ENCODE measurements around the gene FOXN3. TPM values are rescaled to one million over a fixed set of nuclear protein-coding genes. Genes with fewer than 3 reads are reported as not detected.
"Not testable (repeated sequence)": the region's sequence is repeated elsewhere in the genome, so short reads cannot be mapped to it uniquely, and the experiment has no call there.

The FOXN3 gene
- total RNA-seq, 1 experiment from 2014 or later = 45.8 TPM

- Histone ChIP-seq H3K36me3 (peaks cover 4% of the 10 kb centered on the region; the same call in 1 of the 2 replicates), H3K9me3 (replicated peaks) (no peaks in the 10 kb centered on the region), H3K4me1 (no peaks in the 10 kb centered on the region), H3K4me3 (no peak overlapping the region), H3K27me3 (no peaks in the 10 kb centered on the region), H3K27ac (no peak overlapping the region)
- no peak for DNase-seq
Observed at GRCh38 chr14:89165189-89166181, 251.5 kb downstream of the FOXN3 start.

- no peak for DNase-seq
- Histone ChIP-seq H3K4me3 (no peak overlapping the region), H3K36me3 (peaks cover 4% of the 10 kb centered on the region; the same call in 1 of the 2 replicates), H3K4me1 (no peaks in the 10 kb centered on the region), H3K27me3 (no peaks in the 10 kb centered on the region), H3K9me3 (replicated peaks) (no peaks in the 10 kb centered on the region), H3K27ac (no peak overlapping the region)
Observed at GRCh38 chr14:89164168-89165073, 252.6 kb downstream of the FOXN3 start.

GRCh38 chr14:89163031-89163636 lies 253.9 kb downstream of the FOXN3 start:
- Histone ChIP-seq H3K9me3 (replicated peaks) (no peaks in the 10 kb centered on the region), H3K36me3 (peaks cover 4% of the 10 kb centered on the region; the same call in 1 of the 2 replicates), H3K27ac (no peak overlapping the region), H3K4me1 (no peaks in the 10 kb centered on the region), H3K27me3 (no peaks in the 10 kb centered on the region), H3K4me3 (no peak overlapping the region)
- DNase-seq = no peak

GRCh38 chr14:89162586-89162985 lies 254.4 kb downstream of the FOXN3 start:
- H3K27ac ChIP-seq = no peak overlapping the region
- peaks cover 4% of the 10 kb centered on the region; the same call in 1 of the 2 replicates for H3K36me3 ChIP-seq

GRCh38 chr14:89160437-89160836 lies 256.6 kb downstream of the FOXN3 start:
- Histone ChIP-seq H3K27me3 (no peaks in the 10 kb centered on the region), H3K4me1 (no peaks in the 10 kb centered on the region), H3K9me3 (replicated peaks) (no peaks in the 10 kb centered on the region)

More at GRCh38 chr14:89162586-89162985, 254.4 kb downstream of the FOXN3 start:
- no peak overlapping the region for H3K4me3 ChIP-seq
- DNase-seq = no peak
- no peaks in the 10 kb centered on the region for H3K4me1 ChIP-seq
- H3K27me3 ChIP-seq = no peaks in the 10 kb centered on the region
- no peaks in the 10 kb centered on the region for H3K9me3 ChIP-seq (replicated peaks)

GRCh38 chr14:89158701-89159100 lies 258.3 kb downstream of the FOXN3 start:
- DNase-seq = no peak
- H3K4me1 ChIP-seq = no peaks in the 10 kb centered on the region
- H3K36me3 ChIP-seq = peaks cover 4% of the 10 kb centered on the region; the same call in 1 of the 2 replicates
- no peaks in the 10 kb centered on the region for H3K9me3 ChIP-seq (replicated peaks)
- no peak overlapping the region for H3K4me3 ChIP-seq
- H3K27ac ChIP-seq = no peak overlapping the region
- no peaks in the 10 kb centered on the region for H3K27me3 ChIP-seq

More at GRCh38 chr14:89160437-89160836, 256.6 kb downstream of the FOXN3 start:
- peaks cover 4% of the 10 kb centered on the region; the same call in 1 of the 2 replicates for H3K36me3 ChIP-seq
- no peak overlapping the region for H3K4me3 ChIP-seq
- no peak overlapping the region for H3K27ac ChIP-seq
- DNase-seq = no peak

GRCh38 chr14:89158104-89158503 lies 258.9 kb downstream of the FOXN3 start:
- H3K4me1 ChIP-seq; H3K36me3 ChIP-seq; DNase-seq; H3K27me3 ChIP-seq; H3K9me3 ChIP-seq (replicated peaks); H3K4me3 ChIP-seq; H3K27ac ChIP-seq: not testable (repeated sequence)

GRCh38 chr14:89155491-89155890 lies 261.5 kb downstream of the FOXN3 start:
- Histone ChIP-seq H3K4me3 (no peak overlapping the region), H3K36me3 (no peaks in the 10 kb centered on the region), H3K4me1 (no peaks in the 10 kb centered on the region), H3K27me3 (no peaks in the 10 kb centered on the region), H3K27ac (no peak overlapping the region), H3K9me3 (replicated peaks) (no peaks in the 10 kb centered on the region)
- no peak for DNase-seq

GRCh38 chr14:89151693-89152092 lies 265.3 kb downstream of the FOXN3 start:
- not testable (repeated sequence) for H3K9me3 ChIP-seq (replicated peaks); DNase-seq; H3K4me1 ChIP-seq; H3K4me3 ChIP-seq; H3K27me3 ChIP-seq; H3K36me3 ChIP-seq; H3K27ac ChIP-seq

GRCh38 chr14:89146274-89146673 lies 270.8 kb downstream of the FOXN3 start:
- Histone ChIP-seq H3K4me3 (no peak overlapping the region), H3K27ac (no peak overlapping the region), H3K36me3 (no peaks in the 10 kb centered on the region), H3K4me1 (no peaks in the 10 kb centered on the region), H3K9me3 (replicated peaks) (no peaks in the 10 kb centered on the region), H3K27me3 (no peaks in the 10 kb centered on the region)
- no peak for DNase-seq

GRCh38 chr14:89144642-89145041 lies 272.4 kb downstream of the FOXN3 start:
- H3K36me3 ChIP-seq = no peaks in the 10 kb centered on the region
- DNase-seq = no peak
- no peak overlapping the region for H3K27ac ChIP-seq
- no peaks in the 10 kb centered on the region for H3K4me1 ChIP-seq
- no peaks in the 10 kb centered on the region for H3K9me3 ChIP-seq (replicated peaks)
- H3K4me3 ChIP-seq = no peak overlapping the region
- no peaks in the 10 kb centered on the region for H3K27me3 ChIP-seq

- H3K36me3 ChIP-seq = no peaks in the 10 kb centered on the region
Observed at GRCh38 chr14:89144066-89144465, 273.0 kb downstream of the FOXN3 start.

GRCh38 chr14:89143595-89143994 lies 273.4 kb downstream of the FOXN3 start:
- H3K4me3 ChIP-seq = no peak overlapping the region

More at GRCh38 chr14:89144066-89144465, 273.0 kb downstream of the FOXN3 start:
- Histone ChIP-seq H3K4me1 (no peaks in the 10 kb centered on the region), H3K27me3 (no peaks in the 10 kb centered on the region), H3K27ac (no peak overlapping the region), H3K4me3 (no peak overlapping the region), H3K9me3 (replicated peaks) (no peaks in the 10 kb centered on the region)
- DNase-seq = no peak

GRCh38 chr14:89142366-89142765 lies 274.7 kb downstream of the FOXN3 start:
- Histone ChIP-seq H3K36me3 (no peaks in the 10 kb centered on the region), H3K27ac (no peak overlapping the region), H3K4me3 (no peak overlapping the region), H3K9me3 (replicated peaks) (no peaks in the 10 kb centered on the region), H3K27me3 (no peaks in the 10 kb centered on the region), H3K4me1 (no peaks in the 10 kb centered on the region)
- no peak for DNase-seq

More at GRCh38 chr14:89143595-89143994, 273.4 kb downstream of the FOXN3 start:
- DNase-seq = no peak
- H3K9me3 ChIP-seq (replicated peaks) = no peaks in the 10 kb centered on the region
- no peaks in the 10 kb centered on the region for H3K4me1 ChIP-seq
- H3K36me3 ChIP-seq = no peaks in the 10 kb centered on the region
- H3K27me3 ChIP-seq = no peaks in the 10 kb centered on the region
- H3K27ac ChIP-seq = no peak overlapping the region

All from SJCRH30 (cell line).